Omental fat pad (tissue), 4 donors: Measurements from ENCODE around the gene RPS6KL1. TPM values are rescaled to one million over a fixed set of nuclear protein-coding genes. Genes with fewer than 3 reads are reported as not detected.

ENCODE experiments used
- ATAC-seq: fragments of 150-250 bp; one replicate; pipeline ENCODE4 v1.9.1; 2016; ENCODE audit warnings: mild to moderate bottlenecking, moderate library complexity; ENCODE audit not compliant: low FRiP score
- DNase-seq: peaks from one replicate; pipeline ENCODE4 v3.0.0-alpha.2; 2019; ENCODE audit warnings: low spot score
- CTCF ChIP-seq, 3 donors: fragments of 450-650 bp; IDR thresholded peaks; one replicate each; pipeline ENCODE4 v1.5.1; 2016 to 2017; ENCODE audit warnings: antibody characterized with exemption in 3 of 3, mild to moderate bottlenecking in 3 of 3, moderate library complexity in 2 of 3
- total RNA-seq, 4 donors: library from RNA; depleted of rRNA; stranded (reverse); fragments of >200 nt; gene quantifications; one replicate each; pipeline ENCODE4 v1.1.0, GENCODE V29; 2016

The RPS6KL1 gene
- total RNA-seq, 4 donors from 2014 or later, result 1.3 to 5.2 (median 1.5) TPM

- ATAC-seq, result no peak
- no peak for TF ChIP-seq CTCF (IDR thresholded peaks at IDR 0.05)
- DNase-seq, result no peak
Measured at GRCh38 chr14:74875941-74876913, 46.8 kb downstream of the RPS6KL1 start, which contains the start of gene PROX2. PROX2 (minus strand) TSS chr14:74876145; CDS start chr14:74863834, 12,311 bp downstream.

GRCh38 chr14:74875204-74875603 is 47.9 kb downstream of the RPS6KL1 start:
- ATAC-seq (no peak), DNase-seq (no peak)
- TF ChIP-seq CTCF (IDR thresholded peaks at IDR 0.05), result no peak

GRCh38 chr14:74871819-74872218 is 51.2 kb downstream of the RPS6KL1 start:
- TF ChIP-seq CTCF (IDR thresholded peaks at IDR 0.05), result no peak
- DNase-seq (no peak), ATAC-seq (no peak)

GRCh38 chr14:74868739-74869138 is 54.3 kb downstream of the RPS6KL1 start:
- ATAC-seq, result no peak
- no peak for DNase-seq
- TF ChIP-seq CTCF (IDR thresholded peaks at IDR 0.05), result no peak

- no peak for DNase-seq
- no peak for ATAC-seq
Measured at GRCh38 chr14:74867673-74868072, 55.4 kb downstream of the RPS6KL1 start.

GRCh38 chr14:74866708-74867389 is 56.2 kb downstream of the RPS6KL1 start:
- TF ChIP-seq CTCF (IDR thresholded peaks at IDR 0.05), result no peak
- ATAC-seq, result no peak
- DNase-seq, result no peak

More at GRCh38 chr14:74867673-74868072, 55.4 kb downstream of the RPS6KL1 start:
- no peak for TF ChIP-seq CTCF (IDR thresholded peaks at IDR 0.05)
